NCI-H460 (cell line): ENCODE data around the gene APH1B. TPM values are rescaled to one million over a fixed set of nuclear protein-coding genes. Genes with fewer than 3 reads are reported as not detected.

Experiments
- DNase-seq: peaks from one replicate; pipeline ENCODE4 v3.0.0-alpha.2; 2016; ENCODE audit warnings: low read depth; ENCODE audit errors: extremely low read depth
- total RNA-seq: library from RNA; depleted of rRNA; stranded (reverse); fragments of >200 nt; shearing (Covaris generic); gene quantifications from 2 replicates; pipeline ENCODE4 v1.2.3, GENCODE V29; 2014; rRNA removed

Gene APH1B
- total RNA-seq, 1 experiment from 2014 or later, result 6.6 TPM

GRCh38 chr15:63349156-63349555, 71.8 kb downstream of the APH1B start:
- DNase-seq, result no peak

GRCh38 chr15:63349621-63350020, 72.2 kb downstream of the APH1B start:
- no peak for DNase-seq

- DNase-seq, result no peak
Observed at GRCh38 chr15:63350178-63350621, 72.8 kb downstream of the APH1B start.

GRCh38 chr15:63351170-63351569, 73.8 kb downstream of the APH1B start:
- DNase-seq, result no peak

- no peak for DNase-seq
Observed at GRCh38 chr15:63352808-63353207, 75.4 kb downstream of the APH1B start.

- no peak for DNase-seq
Observed at GRCh38 chr15:63353261-63353660, 75.9 kb downstream of the APH1B start.

GRCh38 chr15:63353887-63354286, 76.5 kb downstream of the APH1B start:
- no peak for DNase-seq

GRCh38 chr15:63354821-63355650, 77.6 kb downstream of the APH1B start:
- DNase-seq, result no peak

- DNase-seq, result no peak
Observed at GRCh38 chr15:63357061-63357460, 79.7 kb downstream of the APH1B start.

GRCh38 chr15:63357731-63358130, 80.3 kb downstream of the APH1B start:
- DNase-seq, result no peak

- no peak for DNase-seq
Observed at GRCh38 chr15:63358241-63359029, 81.0 kb downstream of the APH1B start.

Other genes starting within 250 kb of the APH1B start
- 34.3 and 36.6 TPM in 2 replicates for gene TPM1, start 234.9 kb upstream of the APH1B start, total RNA-seq
- gene LACTB, start 155.7 kb upstream of the APH1B start, total RNA-seq, result 7.4 and 7.5 TPM in 2 replicates
- gene RPS27L, start 120.1 kb upstream of the APH1B start, total RNA-seq, result 298 and 356 TPM in 2 replicates
- 12.5 and 13.1 TPM in 2 replicates for gene RAB8B, start 88.0 kb upstream of the APH1B start, total RNA-seq
- 29.6 and 33.0 TPM in 2 replicates for gene CA12, start 104.2 kb downstream of the APH1B start, total RNA-seq
- gene USP3, start 227.0 kb downstream of the APH1B start, total RNA-seq, result 37.6 and 46.1 TPM in 2 replicates